HL-60 (cell line): Measurements from ENCODE around the gene PSMD14.

ENCODE experiments used
- DNase-seq, 2 experiments: peaks; one replicate each; pipeline ENCODE4 v3.0.0-alpha.2; 2010 to 2020; ENCODE audit warnings: low read depth in 1 of 2, low spot score in 1 of 2
- H3K27ac ChIP-seq: fragments of 250-450 bp; sonication (Bioruptor Pico); replicated peaks from 2 replicates; pipeline ENCODE4 v1.5.1; 2020; ENCODE audit warnings: mild to moderate bottlenecking, moderate library complexity
- H3K27me3 ChIP-seq: fragments of 250-450 bp; sonication (Bioruptor Pico); 2 replicates; pipeline ENCODE4 v1.5.1; 2021; ENCODE audit warnings: mild to moderate bottlenecking, moderate library complexity; ENCODE audit not compliant: insufficient read depth, poor library complexity, severe bottlenecking
- H3K4me3 ChIP-seq: replicated peaks from 2 replicates; pipeline ENCODE4 v1.5.1; 2011; ENCODE audit warnings: mild to moderate bottlenecking, control low read depth, low read length; ENCODE audit not compliant: insufficient read depth
- CTCF ChIP-seq: IDR thresholded peaks from one replicate; pipeline ENCODE4 v1.5.1; 2011; ENCODE audit warnings: low read length, control low read depth, inconsistent platforms; ENCODE audit not compliant: insufficient read depth
- GABPA ChIP-seq: IDR thresholded peaks from 2 replicates; pipeline ENCODE4 v1.6.1; 2012; ENCODE audit warnings: low read depth
- POLR2AphosphoS5 ChIP-seq: IDR thresholded peaks from 2 replicates; pipeline ENCODE4 v1.6.1; 2012; ENCODE audit warnings: low read depth
- REST ChIP-seq: IDR thresholded peaks from 2 replicates; pipeline ENCODE4 v1.6.1; 2012; ENCODE audit warnings: low read depth; ENCODE audit not compliant: insufficient replicate concordance
- SPI1 ChIP-seq: IDR thresholded peaks from 2 replicates; pipeline ENCODE4 v1.6.1; 2012; ENCODE audit warnings: low read depth, mild to moderate bottlenecking, borderline replicate concordance

The PSMD14 gene

DNA sequence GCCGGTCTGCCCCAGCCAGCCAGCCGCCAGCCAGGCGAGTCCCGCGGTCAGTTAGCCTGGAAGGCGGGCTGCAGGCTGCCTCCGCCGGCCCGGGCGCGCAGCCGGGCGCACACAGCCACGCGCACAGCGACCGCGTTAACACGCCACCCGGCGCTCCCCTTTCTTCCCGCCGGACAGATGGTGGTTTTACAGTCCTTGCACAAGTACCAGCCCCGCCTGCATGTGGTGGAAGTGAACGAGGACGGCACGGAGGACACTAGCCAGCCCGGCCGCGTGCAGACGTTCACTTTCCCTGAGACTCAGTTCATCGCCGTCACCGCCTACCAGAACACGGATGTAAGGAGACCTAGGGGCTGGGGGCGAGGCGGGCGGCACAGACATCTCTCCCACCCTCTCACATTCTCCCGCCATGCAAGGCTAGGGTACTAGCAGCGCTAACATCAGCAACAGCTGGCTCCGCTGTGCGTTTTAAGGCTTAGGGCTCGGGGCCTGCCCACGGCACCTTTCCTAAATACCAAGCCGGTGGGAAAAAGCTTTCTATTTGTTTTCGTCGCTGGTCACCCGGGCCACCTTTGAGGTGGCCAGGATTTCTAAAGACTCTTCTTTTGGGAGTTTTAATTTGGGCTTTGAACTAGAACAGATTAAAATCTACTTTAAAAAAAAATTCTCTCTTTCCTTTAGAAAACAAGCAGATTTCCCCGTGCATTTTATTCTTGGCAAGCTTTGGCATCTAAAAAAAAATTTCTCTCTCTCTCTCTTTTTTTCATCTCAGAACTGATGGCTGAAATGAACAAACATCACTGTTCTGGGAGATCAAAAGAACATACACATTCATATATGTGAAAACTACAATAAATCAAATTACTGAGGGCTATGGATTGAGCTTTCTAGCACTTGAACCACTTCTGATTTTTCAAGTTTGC lies 110.8 kb downstream of the PSMD14 start:
- TF ChIP-seq GABPA, result no peak
- no peak for TF ChIP-seq REST
- no peak for TF ChIP-seq POLR2AphosphoS5
- no peak for TF ChIP-seq CTCF
- no peak for TF ChIP-seq SPI1
- Histone ChIP-seq H3K4me3 (peak overlapping the region; percentile 5), H3K27ac (no peak overlapping the region), H3K27me3 (peaks cover 88% of the 10 kb centered on the region)
- DNase-seq, result peak in 1 of 2 experiments; percentile 44

- Histone ChIP-seq H3K27me3 (peaks cover 89% of the 10 kb centered on the region), H3K4me3 (no peak overlapping the region), H3K27ac (no peak overlapping the region)
- DNase-seq, result no peak
- TF ChIP-seq CTCF, result no peak
- TF ChIP-seq POLR2AphosphoS5, result no peak
- TF ChIP-seq GABPA, result no peak
- TF ChIP-seq REST, result no peak
- no peak for TF ChIP-seq SPI1
These were observed 111.5 kb downstream of the PSMD14 start for GRCh38 chr2:161419638-161420190.

- TF ChIP-seq SPI1, result no peak
- no peak for TF ChIP-seq CTCF
- TF ChIP-seq POLR2AphosphoS5, result no peak
- no peak for TF ChIP-seq GABPA
- no peak for TF ChIP-seq REST
- Histone ChIP-seq H3K27me3 (peaks cover 89% of the 10 kb centered on the region), H3K27ac (no peak overlapping the region), H3K4me3 (no peak overlapping the region)
- DNase-seq, result no peak
These were observed 112.3 kb downstream of the PSMD14 start for GRCh38 chr2:161420406-161421074.
